Naive B cell (primary cell): ENCODE results near the gene ZNF235. TPM values are rescaled to one million over a fixed set of nuclear protein-coding genes. Genes with fewer than 3 reads are reported as not detected.
A peak's percentile ranks its signal among the peaks of the same experiment; 100 is the strongest.
"Not testable (repeated sequence)": the region's sequence is repeated elsewhere in the genome, so short reads cannot be mapped to it uniquely, and the experiment has no call there.

Experiments
- ATAC-seq, 2 donors: fragments of 150-1000 bp; cut with Tn5 transposase; 2 replicates each; pipeline ENCODE4 v1.10.0; 2021; ENCODE audit warnings: low read depth in 2 of 2, mild to moderate bottlenecking in 2 of 2, moderate library complexity in 2 of 2
- DNase-seq: peaks from one replicate; pipeline ENCODE4 v3.0.0; 2022
- H3K27ac Mint-ChIP-seq, 6 donors: one replicate each; pipeline ENCODE4 v1.8.0; 2020 to 2022; ENCODE audit warnings: mild to moderate bottlenecking in 6 of 6, mixed read lengths in 6 of 6, moderate library complexity in 5 of 6, inconsistent platforms in 2 of 6
- H3K27me3 Mint-ChIP-seq, 3 donors: one replicate each; pipeline ENCODE4 v1.8.0; 2021 to 2022; ENCODE audit warnings: mixed read lengths in 3 of 3, mild to moderate bottlenecking in 1 of 3
- H3K36me3 Mint-ChIP-seq, 2 donors: one replicate each; pipeline ENCODE4 v1.8.0; 2020 to 2022; ENCODE audit warnings: mixed read lengths in 2 of 2, inconsistent platforms in 1 of 2, mild to moderate bottlenecking in 1 of 2
- H3K4me1 Mint-ChIP-seq, 3 donors: one replicate each; pipeline ENCODE4 v1.8.0; 2020 to 2022; ENCODE audit warnings: mixed read lengths in 3 of 3, inconsistent platforms in 1 of 3, mild to moderate bottlenecking in 1 of 3, moderate library complexity in 1 of 3
- H3K4me3 Mint-ChIP-seq, 8 donors: one replicate each; pipeline ENCODE4 v1.8.0; 2020 to 2022; ENCODE audit warnings: mild to moderate bottlenecking in 8 of 8, mixed read lengths in 8 of 8, moderate library complexity in 8 of 8, inconsistent platforms in 2 of 8
- H3K9me3 Mint-ChIP-seq, 7 donors: one replicate each; pipeline ENCODE4 v1.8.0; 2020 to 2022; ENCODE audit warnings: mixed read lengths in 7 of 7, mild to moderate bottlenecking in 5 of 7, inconsistent platforms in 2 of 7, moderate library complexity in 1 of 7
- polyA plus RNA-seq, 6 donors: library from polyadenylated mRNA; unstranded; fragments of 300-500 nt; fragmentation: Illumina TruSeq; gene quantifications; one replicate each; pipeline ENCODE4 v1.2.3, GENCODE V29; 2021; ENCODE audit warnings: low read depth in 6 of 6

The ZNF235 gene
- polyA plus RNA-seq, 6 donors from 2014 or later = 2.5 to 7.3 (median 4.3) TPM; not detected in 1

- DNase-seq (no peak), ATAC-seq (no peak)
- Mint-ChIP-seq H3K4me3 (peak overlapping the region in 5 of 8 donors; percentile 70 to 96 (median 93)), H3K27ac (no peak overlapping the region), H3K27me3 (peaks cover 3 to 5% (median 4%) of the 10 kb centered on the region in 3 donors), H3K4me1 (peaks cover 4 to 25% (median 12%) of the 10 kb centered on the region in 3 donors), H3K9me3 (peaks cover 0 to 9% (median 3%) of the 10 kb centered on the region in 7 donors), H3K36me3 (peaks cover 16 to 18% of the 10 kb centered on the region in 2 donors)
Observed at GRCh38 chr19:44303320-44303719, 1.5 kb downstream of the ZNF235 start.

- no peak overlapping the region for H3K4me3 Mint-ChIP-seq
- no peak overlapping the region for H3K27ac Mint-ChIP-seq
- no peaks in the 10 kb centered on the region for H3K27me3 Mint-ChIP-seq
- DNase-seq (no peak), ATAC-seq (no peak)
- peaks cover 41 to 49% of the 10 kb centered on the region in 2 donors for H3K36me3 Mint-ChIP-seq
- H3K9me3 Mint-ChIP-seq = peaks cover 12 to 66% (median 40%) of the 10 kb centered on the region in 7 donors
- no peaks in the 10 kb centered on the region for H3K4me1 Mint-ChIP-seq
Observed at GRCh38 chr19:44284968-44285367, 19.9 kb downstream of the ZNF235 start.

DNA sequence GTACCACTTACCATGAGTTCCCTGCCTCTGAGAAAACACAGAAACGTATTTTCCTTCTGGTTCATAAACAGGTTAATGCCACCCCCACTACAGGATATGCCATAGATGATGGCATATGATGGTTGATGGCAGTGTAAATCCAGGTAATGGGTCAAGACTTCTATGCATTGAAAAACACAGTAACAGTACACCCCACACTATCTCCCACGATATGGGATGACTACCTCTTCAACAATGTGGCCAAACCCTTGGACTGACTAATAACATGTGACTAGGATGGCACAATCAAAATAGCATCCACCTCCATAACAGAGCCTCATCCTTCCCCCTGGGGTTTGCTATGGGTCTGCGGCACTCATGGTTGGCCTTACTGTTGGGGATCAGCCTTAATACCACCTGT lies 22.0 kb downstream of the ZNF235 start:
- no peak for ATAC-seq
- no peak overlapping the region for H3K27ac Mint-ChIP-seq
- DNase-seq = no peak
- H3K36me3 Mint-ChIP-seq = peaks cover 27 to 43% of the 10 kb centered on the region in 2 donors
- no peaks in the 10 kb centered on the region for H3K4me1 Mint-ChIP-seq
- no peak overlapping the region for H3K4me3 Mint-ChIP-seq
- no peaks in the 10 kb centered on the region for H3K27me3 Mint-ChIP-seq
- H3K9me3 Mint-ChIP-seq = peaks cover 6 to 60% (median 38%) of the 10 kb centered on the region in 7 donors

- H3K9me3 Mint-ChIP-seq = peaks cover 4 to 70% (median 41%) of the 10 kb centered on the region in 7 donors
- no peak overlapping the region for H3K27ac Mint-ChIP-seq
- DNase-seq (no peak), ATAC-seq (no peak)
- no peak overlapping the region for H3K4me3 Mint-ChIP-seq
- H3K27me3 Mint-ChIP-seq = no peaks in the 10 kb centered on the region
- peaks cover 29 to 51% of the 10 kb centered on the region in 2 donors for H3K36me3 Mint-ChIP-seq
- H3K4me1 Mint-ChIP-seq = no peaks in the 10 kb centered on the region
Observed at GRCh38 chr19:44280916-44281315, 23.9 kb downstream of the ZNF235 start.

- ATAC-seq (no peak), DNase-seq (no peak)
- no peaks in the 10 kb centered on the region for H3K27me3 Mint-ChIP-seq
- H3K36me3 Mint-ChIP-seq = peaks cover 44 to 67% of the 10 kb centered on the region in 2 donors
- no peak overlapping the region for H3K4me3 Mint-ChIP-seq
- H3K27ac Mint-ChIP-seq = no peak overlapping the region
- H3K9me3 Mint-ChIP-seq = peaks cover 14 to 82% (median 51%) of the 10 kb centered on the region in 7 donors
- no peaks in the 10 kb centered on the region for H3K4me1 Mint-ChIP-seq
Observed at GRCh38 chr19:44278181-44278690, 26.6 kb downstream of the ZNF235 start.

DNA sequence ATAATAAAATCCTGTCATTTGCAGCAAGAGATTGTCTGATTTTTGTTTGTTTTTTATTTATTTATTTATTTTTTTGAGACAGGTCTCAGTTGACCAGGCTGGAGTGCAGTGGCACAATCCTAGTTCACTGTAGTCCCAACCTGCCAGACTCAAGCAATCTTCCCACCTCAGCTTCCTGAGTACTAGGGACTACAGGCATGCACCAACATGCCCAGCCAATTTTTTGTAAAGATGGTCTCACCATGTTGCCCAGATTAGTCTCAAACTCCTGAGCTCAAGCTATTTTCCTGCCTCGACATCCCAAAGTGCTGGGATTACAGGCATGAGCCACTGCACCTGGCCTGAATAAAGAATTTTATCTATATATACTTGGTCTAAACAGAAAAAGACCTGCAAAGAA lies 27.5 kb downstream of the ZNF235 start:
- Mint-ChIP-seq H3K4me3 (no peak overlapping the region), H3K4me1 (no peaks in the 10 kb centered on the region), H3K27me3 (no peaks in the 10 kb centered on the region), H3K9me3 (peaks cover 21 to 81% (median 59%) of the 10 kb centered on the region in 7 donors), H3K36me3 (peaks cover 51 to 73% of the 10 kb centered on the region in 2 donors), H3K27ac (no peak overlapping the region)
- ATAC-seq (no peak), DNase-seq (no peak)

- Mint-ChIP-seq H3K36me3 (peaks cover 11 to 48% of the 10 kb centered on the region in 2 donors), H3K9me3 (peaks cover 11 to 49% (median 36%) of the 10 kb centered on the region in 7 donors)
- ATAC-seq = no peak
Observed at GRCh38 chr19:44260695-44261446, 44.0 kb downstream of the ZNF235 start.

DNA sequence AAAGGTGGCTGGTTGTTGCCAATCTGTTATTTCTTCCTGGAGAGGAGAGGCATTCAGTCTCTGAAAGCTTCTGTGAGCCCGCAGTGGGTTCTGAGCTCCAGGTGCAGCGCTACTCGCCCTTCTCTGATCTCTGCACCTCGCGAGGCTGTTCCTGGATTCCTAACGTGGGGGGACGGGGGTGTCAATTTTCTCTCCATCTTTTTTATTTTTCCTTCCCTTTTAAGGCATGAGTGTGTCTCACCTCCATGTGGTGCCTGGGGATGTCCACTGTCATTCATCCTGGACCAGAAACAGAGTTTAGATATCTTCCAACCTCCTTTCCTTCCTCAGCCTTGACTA lies 44.5 kb downstream of the ZNF235 start:
- ATAC-seq (no peak), DNase-seq (no peak)
- H3K9me3 Mint-ChIP-seq = peaks cover 11 to 55% (median 42%) of the 10 kb centered on the region in 7 donors
- peaks cover 10 to 17% (median 14%) of the 10 kb centered on the region in 3 donors for H3K4me1 Mint-ChIP-seq
- no peaks in the 10 kb centered on the region for H3K27me3 Mint-ChIP-seq
- peak overlapping the region in 4 of 6 donors; percentile 32 to 88 (median 66) for H3K27ac Mint-ChIP-seq
- peaks cover 13 to 50% of the 10 kb centered on the region in 2 donors for H3K36me3 Mint-ChIP-seq
- peak overlapping the region; percentile 76 to 91 (median 88) for H3K4me3 Mint-ChIP-seq

More at GRCh38 chr19:44260695-44261446, 44.0 kb downstream of the ZNF235 start:
- H3K27ac Mint-ChIP-seq = peak overlapping the region in 1 of 6 donors; percentile 32
- H3K27me3 Mint-ChIP-seq = no peaks in the 10 kb centered on the region
- peaks cover 10 to 17% (median 14%) of the 10 kb centered on the region in 3 donors for H3K4me1 Mint-ChIP-seq
- peak overlapping the region; percentile 76 to 91 (median 88) for H3K4me3 Mint-ChIP-seq
- no peak for DNase-seq

- H3K4me3 Mint-ChIP-seq = peak overlapping the region in 7 of 8 donors; percentile 82 to 91 (median 90)
- no peaks in the 10 kb centered on the region for H3K27me3 Mint-ChIP-seq
- H3K36me3 Mint-ChIP-seq = peaks cover 22 to 64% of the 10 kb centered on the region in 2 donors
- no peak overlapping the region for H3K27ac Mint-ChIP-seq
- ATAC-seq = no peak
- peaks cover 10 to 17% (median 14%) of the 10 kb centered on the region in 3 donors for H3K4me1 Mint-ChIP-seq
- H3K9me3 Mint-ChIP-seq = peaks cover 8 to 64% (median 53%) of the 10 kb centered on the region in 7 donors
- no peak for DNase-seq
Observed at GRCh38 chr19:44258835-44259413, 45.9 kb downstream of the ZNF235 start.

DNA sequence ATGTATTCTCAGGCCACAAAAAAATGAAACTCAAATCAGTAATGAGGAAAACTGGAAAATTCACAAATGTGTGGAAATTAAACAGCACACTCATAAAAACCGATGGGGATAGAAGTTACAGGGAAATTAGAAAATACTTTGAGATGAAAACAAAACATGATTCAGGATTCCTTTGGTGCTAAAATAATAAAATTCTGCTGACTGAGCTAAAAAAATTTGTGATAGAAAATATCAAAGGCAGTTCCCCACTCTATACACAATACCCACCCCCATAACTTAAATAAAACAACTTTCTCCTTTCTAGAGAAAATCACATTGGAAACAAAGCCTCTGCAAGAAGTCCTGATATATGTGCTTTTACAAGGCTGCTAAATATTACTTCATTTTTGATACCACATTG lies 46.7 kb downstream of the ZNF235 start:
- DNase-seq (no peak), ATAC-seq (no peak)
- Mint-ChIP-seq H3K4me1 (peaks cover 10 to 17% (median 14%) of the 10 kb centered on the region in 3 donors), H3K9me3 (peaks cover 6 to 71% (median 59%) of the 10 kb centered on the region in 7 donors), H3K36me3 (peaks cover 22 to 67% of the 10 kb centered on the region in 2 donors), H3K27me3 (no peaks in the 10 kb centered on the region), H3K27ac (peak overlapping the region in 1 of 6 donors; percentile 74), H3K4me3 (peak overlapping the region in 1 of 8 donors; percentile 4)

DNA sequence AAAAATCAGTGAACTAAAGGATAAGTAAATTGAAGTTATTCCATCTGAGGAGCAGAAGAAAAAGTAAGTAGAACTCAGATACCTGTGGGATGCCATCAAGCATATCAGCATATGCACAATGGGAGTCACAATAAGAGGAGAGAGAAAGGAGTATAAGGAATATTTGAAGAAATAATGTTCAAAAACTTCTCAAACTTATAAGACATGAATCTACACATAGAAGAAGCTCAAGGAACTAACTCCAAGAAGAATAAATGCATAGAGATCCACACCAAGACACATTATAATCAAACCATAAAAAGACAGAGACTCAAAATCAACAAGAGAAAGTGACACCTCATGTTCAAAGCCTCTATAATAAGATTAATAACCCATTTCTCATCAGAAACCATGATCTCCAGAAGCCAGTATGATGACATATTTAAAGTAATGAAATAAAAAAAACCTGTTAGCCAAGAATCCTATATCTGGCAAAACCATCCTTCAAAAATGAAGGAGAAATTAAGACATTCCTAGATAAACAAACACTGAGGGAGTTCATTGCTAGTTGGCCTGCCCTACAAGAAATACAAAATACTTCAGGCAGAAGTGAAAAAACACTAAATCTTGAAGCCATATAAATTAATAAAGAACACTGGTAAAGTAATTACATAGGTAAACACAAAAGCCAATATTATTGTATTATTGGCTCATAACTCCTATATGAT lies 49.0 kb downstream of the ZNF235 start:
- peaks cover 5 to 89% (median 81%) of the 10 kb centered on the region in 7 donors for H3K9me3 Mint-ChIP-seq

DNA sequence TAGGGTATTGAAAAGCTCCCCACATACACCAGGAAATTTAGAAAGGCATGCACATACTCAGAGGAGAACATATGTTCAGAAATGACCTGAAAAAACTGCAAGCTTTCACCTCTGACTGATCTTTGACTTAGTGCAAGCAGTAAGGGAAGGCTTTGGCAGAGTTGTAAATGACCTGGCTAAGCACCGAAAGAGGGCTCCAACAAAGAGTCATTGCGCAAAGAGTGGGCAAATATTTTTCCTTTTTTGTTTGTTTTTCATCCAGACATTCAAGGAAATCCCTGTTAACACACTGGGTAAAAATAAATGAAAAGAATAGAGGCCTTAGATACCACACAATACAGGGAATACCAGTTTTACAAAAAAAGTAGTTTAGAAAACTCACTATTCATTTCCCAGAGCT lies 50.3 kb downstream of the ZNF235 start:
- no peak overlapping the region for H3K27ac Mint-ChIP-seq
- H3K36me3 Mint-ChIP-seq = peaks cover 36 to 83% of the 10 kb centered on the region in 2 donors
- ATAC-seq (no peak), DNase-seq (no peak)
- H3K9me3 Mint-ChIP-seq = peaks cover 11 to 92% (median 86%) of the 10 kb centered on the region in 7 donors
- no peaks in the 10 kb centered on the region for H3K27me3 Mint-ChIP-seq
- H3K4me3 Mint-ChIP-seq = no peak overlapping the region
- peaks cover 2 to 8% (median 3%) of the 10 kb centered on the region in 3 donors for H3K4me1 Mint-ChIP-seq

More for the DNA sequence above, 49.0 kb downstream of the ZNF235 start:
- Mint-ChIP-seq H3K27ac (no peak overlapping the region), H3K27me3 (no peaks in the 10 kb centered on the region), H3K4me1 (peaks cover 10 to 16% (median 15%) of the 10 kb centered on the region in 3 donors), H3K36me3 (peaks cover 22 to 80% of the 10 kb centered on the region in 2 donors), H3K4me3 (no peak overlapping the region)
- no peak for DNase-seq
- ATAC-seq = no peak

DNA sequence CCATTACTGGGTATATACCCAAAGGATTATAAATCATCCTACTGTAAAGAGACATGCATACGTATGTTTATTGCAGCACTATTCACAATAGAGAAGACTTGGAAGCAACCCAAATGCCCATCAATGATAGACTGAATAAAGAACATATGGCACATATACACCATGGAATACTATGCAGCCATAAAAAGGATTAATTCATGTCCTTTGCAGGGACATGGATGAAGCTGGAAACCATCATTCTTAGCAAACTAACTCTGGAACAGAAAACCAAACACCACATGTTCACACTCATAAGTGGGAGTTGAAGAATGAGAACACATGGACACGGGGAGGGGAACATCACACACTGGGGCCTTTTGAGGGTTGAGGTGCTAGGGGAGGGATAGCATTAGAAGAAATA lies 51.4 kb downstream of the ZNF235 start:
- ATAC-seq, H3K27ac Mint-ChIP-seq, H3K27me3 Mint-ChIP-seq, H3K4me3 Mint-ChIP-seq, DNase-seq, H3K4me1 Mint-ChIP-seq: not testable (repeated sequence)
- H3K9me3 Mint-ChIP-seq = peaks cover 11 to 96% (median 94%) of the 10 kb centered on the region in 7 donors
- peaks cover 43 to 85% of the 10 kb centered on the region in 2 donors for H3K36me3 Mint-ChIP-seq
